HepG2 (cell line): Measurements from ENCODE around the gene B4GALT3. TPM values are rescaled to one million over a fixed set of nuclear protein-coding genes. Genes with fewer than 3 reads are reported as not detected.

Experiments used
- ARID2 ChIP-seq: sonication (generic); formaldehyde crosslinking; IDR thresholded peaks from 2 replicates; pipeline ENCODE4 v1.8.1; 2022; ENCODE audit warnings: mild to moderate bottlenecking, missing genetic modification reagents, borderline replicate concordance
- CEBPG ChIP-seq: IDR thresholded peaks from 2 replicates; pipeline ENCODE4 v1.6.1; 2016
- CENPX ChIP-seq: sonication (generic); formaldehyde crosslinking; IDR thresholded peaks from 2 replicates; pipeline ENCODE4 v1.9.0; 2021; ENCODE audit warnings: mild to moderate bottlenecking, missing genetic modification reagents, moderate library complexity
- GTF3A ChIP-seq: sonication (generic); formaldehyde crosslinking; conservative IDR thresholded peaks from 2 replicates; pipeline ENCODE4 v1.4.0; 2020; ENCODE audit warnings: mild to moderate bottlenecking, missing genetic modification reagents
- KAT2B ChIP-seq: fragments of 150-350 bp; IDR thresholded peaks from 2 replicates; pipeline ENCODE4 v1.6.1; 2014; ENCODE audit warnings: low read depth, low read length, borderline replicate concordance
- KLF11 ChIP-seq: IDR thresholded peaks from 2 replicates; pipeline ENCODE4 v1.6.1; 2016; ENCODE audit warnings: missing compliant biosample characterization
- PAF1 ChIP-seq: IDR thresholded peaks from 2 replicates; pipeline ENCODE4 v1.6.1; 2016; ENCODE audit warnings: missing genetic modification reagents, missing compliant biosample characterization
- REST ChIP-seq, 2 experiments: IDR thresholded peaks; 2 replicates each; pipeline ENCODE4 v1.6.1; 2011 to 2012; ENCODE audit warnings: low read length in 2 of 2, borderline replicate concordance in 1 of 2, low read depth in 1 of 2, mild to moderate bottlenecking in 1 of 2, moderate library complexity in 1 of 2
- SP1 ChIP-seq, 2 experiments: fragments of 450-650 bp in 1 of 2; sonication (generic) in 1 of 2; formaldehyde crosslinking in 1 of 2; IDR thresholded peaks; 2 replicates each; pipeline versions ENCODE4 v1.4.0 to v1.6.1; 2016 to 2020; ENCODE audit warnings: missing genetic modification reagents in 1 of 2
- TCF7 ChIP-seq: sonication (generic); IDR thresholded peaks from 2 replicates; pipeline ENCODE4 v1.6.1; 2016; ENCODE audit warnings: antibody characterized with exemption, low read depth
- TFDP2 ChIP-seq: sonication (generic); formaldehyde crosslinking; IDR thresholded peaks from 2 replicates; pipeline ENCODE4 v1.4.0; 2020; ENCODE audit warnings: missing genetic modification reagents
- ZEB1 ChIP-seq: IDR thresholded peaks from 2 replicates; pipeline ENCODE4 v1.6.1; 2012; ENCODE audit warnings: mild to moderate bottlenecking, low read depth, inconsistent platforms; ENCODE audit not compliant: insufficient replicate concordance
- ZFP37 ChIP-seq: sonication (generic); formaldehyde crosslinking; IDR thresholded peaks from 2 replicates; pipeline ENCODE4 v1.4.0; 2020; ENCODE audit warnings: missing genetic modification reagents, borderline replicate concordance
- ZFP82 ChIP-seq: sonication (generic); formaldehyde crosslinking; IDR thresholded peaks from 2 replicates; pipeline ENCODE4 v1.5.1; 2020; ENCODE audit warnings: mild to moderate bottlenecking, missing genetic modification reagents, borderline replicate concordance
- ZMAT3 ChIP-seq: sonication (generic); formaldehyde crosslinking; conservative IDR thresholded peaks from 2 replicates; pipeline ENCODE4 v1.7.0; 2021; ENCODE audit warnings: missing genetic modification reagents
- ZNF121 ChIP-seq: sonication (generic); formaldehyde crosslinking; IDR thresholded peaks from 2 replicates; pipeline ENCODE4 v1.5.0; 2020; ENCODE audit warnings: mild to moderate bottlenecking, missing genetic modification reagents
- ZNF234 ChIP-seq: sonication (generic); formaldehyde crosslinking; conservative IDR thresholded peaks from 2 replicates; pipeline ENCODE4 v1.5.1; 2020; ENCODE audit warnings: mild to moderate bottlenecking, missing genetic modification reagents
- ZNF251 ChIP-seq: sonication (generic); formaldehyde crosslinking; IDR thresholded peaks from 2 replicates; pipeline ENCODE4 v1.9.0; 2021; ENCODE audit warnings: mild to moderate bottlenecking, missing genetic modification reagents
- ZNF362 ChIP-seq: sonication (generic); formaldehyde crosslinking; IDR thresholded peaks from 2 replicates; pipeline ENCODE4 v1.4.0; 2020; ENCODE audit warnings: missing genetic modification reagents, mild to moderate bottlenecking, borderline replicate concordance
- ZNF614 ChIP-seq: IDR thresholded peaks from 2 replicates; pipeline ENCODE4 v1.6.1; 2018; ENCODE audit warnings: missing biosample characterization, missing genetic modification reagents, inconsistent platforms, borderline replicate concordance
- ZNF652 ChIP-seq: IDR thresholded peaks from 2 replicates; pipeline ENCODE4 v1.6.1; 2016; ENCODE audit warnings: low read depth, borderline replicate concordance
- ZNF703 ChIP-seq: sonication (generic); formaldehyde crosslinking; IDR thresholded peaks from 2 replicates; pipeline ENCODE4 v1.5.1; 2020; ENCODE audit warnings: missing genetic modification reagents, mild to moderate bottlenecking, moderate library complexity, borderline replicate concordance
- ZNF709 ChIP-seq: sonication (generic); formaldehyde crosslinking; IDR thresholded peaks from 2 replicates; pipeline ENCODE4 v1.5.0; 2020; ENCODE audit warnings: mild to moderate bottlenecking, missing genetic modification reagents
- ZNF768 ChIP-seq: sonication (generic); formaldehyde crosslinking; IDR thresholded peaks from 2 replicates; pipeline ENCODE4 v1.4.0; 2020; ENCODE audit warnings: missing genetic modification reagents
- ZNF800 ChIP-seq: sonication (generic); formaldehyde crosslinking; IDR thresholded peaks from 2 replicates; pipeline ENCODE4 v1.4.0; 2020; ENCODE audit warnings: missing genetic modification reagents
- polyA plus RNA-seq, 8 experiments: library from polyadenylated mRNA; depleted of rRNA in 3 of 8; stranded (reverse) in 7 of 8; unstranded in 1 of 8; fragments of >200 nt; fragmentation: Illumina TruSeq in 4 of 8; extraction: Trizol in 4 of 8; gene quantifications; 2 replicates each; pipeline versions ENCODE4 v1.2.1 to v1.2.3, GENCODE V29; 2011 to 2016; ENCODE audit warnings: low read depth in 4 of 8, missing spikeins in 1 of 8, mixed read lengths in 1 of 8; ENCODE audit not compliant: insufficient read depth in 1 of 8
- total RNA-seq, 5 experiments: library from RNA; depleted of rRNA; stranded (reverse); fragments of >200 nt; fragmentation: Illumina TruSeq; extraction: Trizol; gene quantifications; 2 replicates each; pipeline ENCODE4 v1.2.3, GENCODE V29; 2016; ENCODE audit warnings: low read depth in 1 of 5

Gene B4GALT3
- total and polyA plus RNA-seq, 2 of the 13 experiments (the other 11 are each of a cell fraction or from before 2014, with no cell fraction given), result 35.6 to 40.4 TPM

- TF ChIP-seq SP1 (IDR thresholded peaks at IDR 0.05), result no peak
- no peak for TF ChIP-seq SP1 (CRISPR knock-in tag; IDR thresholded peaks at IDR 0.05)
- no peak for TF ChIP-seq ZNF121 (CRISPR knock-in tag)
- no peak for TF ChIP-seq ZNF234
- peak; percentile 69; the same call in 1 of the 2 replicates for TF ChIP-seq ZNF652
- TF ChIP-seq ZFP37, result no peak
- TF ChIP-seq TFDP2, result no peak
- TF ChIP-seq PAF1 (CRISPR knock-in tag), result peak; percentile 83; the same call in 1 of the 2 replicates
- TF ChIP-seq KLF11, result no peak
- TF ChIP-seq ZNF800 (CRISPR knock-in tag), result no peak
- peak; percentile 56 for TF ChIP-seq TCF7
- no peak for TF ChIP-seq ZNF709 (CRISPR knock-in tag)
- TF ChIP-seq CEBPG (CRISPR knock-in tag), result peak; percentile 27; the same call in 1 of the 2 replicates
- TF ChIP-seq ZMAT3 (CRISPR knock-in tag), result 0 out of 2 replicates have a peak, but pooled peaks have one; percentile 24
- TF ChIP-seq KAT2B, result no peak
- peak; percentile 42; the same call in 1 of the 2 replicates for TF ChIP-seq ZNF362 (CRISPR knock-in tag)
- TF ChIP-seq ZNF768 (CRISPR knock-in tag), result no peak
- no peak for TF ChIP-seq GTF3A (CRISPR knock-in tag)
- TF ChIP-seq ZEB1, result no peak
- no peak for TF ChIP-seq CENPX (CRISPR knock-in tag)
- TF ChIP-seq ZNF614 (CRISPR knock-in tag), result no peak
- no peak for TF ChIP-seq ARID2 (CRISPR knock-in tag)
- TF ChIP-seq ZNF703 (CRISPR knock-in tag), result no peak
- TF ChIP-seq ZNF251 (CRISPR knock-in tag), result no peak
- TF ChIP-seq ZFP82, result no peak
- TF ChIP-seq REST (IDR thresholded peaks at IDR 0.05; ENCODE audit: borderline replicate concordance in 1 of 2, low read depth in 1 of 2, low read length in 2 of 2), result no peak
Observed at GRCh38 chr1:161220002-161220401, 42.7 kb upstream of the B4GALT3 start (continued).
